Keratinocyte (primary cell): ENCODE measurements around the gene LIMA1. TPM values are rescaled to one million over a fixed set of nuclear protein-coding genes. Genes with fewer than 3 reads are reported as not detected.

Experiments
- DNase-seq: peaks from one replicate; pipeline ENCODE4 v3.0.0-alpha.2; 2011; ENCODE audit warnings: low read depth, missing footprints, low spot score
- FAIRE-seq: peaks from 2 replicates; lab custom pipeline; 2011; peaks lifted over from hg19 to GRCh38; lab: Jason Lieb, UNC
- H2AFZ ChIP-seq: 2 replicates; pipeline ENCODE4 v1.6.0; 2012; ENCODE audit warnings: low read length, control low read depth, inconsistent platforms; ENCODE audit not compliant: control insufficient read depth
- H3K27ac ChIP-seq: 2 replicates; pipeline ENCODE4 v1.5.1; 2011; ENCODE audit warnings: low read length; ENCODE audit not compliant: control insufficient read depth, insufficient read depth
- H3K27me3 ChIP-seq: 3 replicates; pipeline ENCODE4 v1.6.0; 2011; ENCODE audit warnings: low read length; ENCODE audit not compliant: control insufficient read depth, insufficient read depth; ENCODE audit errors: extremely low read depth
- H3K36me3 ChIP-seq, 2 experiments: 2 replicates in 1 of 2; 3 replicates in 1 of 2; pipeline ENCODE4 v1.5.1; 2011; ENCODE audit warnings: low read length in 2 of 2, mild to moderate bottlenecking in 1 of 2; ENCODE audit not compliant: control insufficient read depth in 2 of 2, insufficient read depth in 2 of 2; ENCODE audit errors: extremely low read depth in 1 of 2
- H3K4me1 ChIP-seq: 3 replicates; pipeline ENCODE4 v1.5.1; 2011; ENCODE audit warnings: low read length; ENCODE audit not compliant: control insufficient read depth, insufficient read depth; ENCODE audit errors: extremely low read depth
- H3K4me2 ChIP-seq: 3 replicates; pipeline ENCODE4 v1.6.0; 2011; ENCODE audit warnings: low read depth, low read length; ENCODE audit not compliant: control insufficient read depth, insufficient read depth; ENCODE audit errors: extremely low read depth
- H3K4me3 ChIP-seq, 3 experiments: fragments of 200-600 bp in 1 of 3; sonication (generic) in 1 of 3; 2 replicates in 2 of 3; 3 replicates in 1 of 3; pipeline ENCODE4 v1.5.1; 2011 to 2016; ENCODE audit warnings: low read length in 3 of 3, mild to moderate bottlenecking in 3 of 3, control low read depth in 2 of 3, inconsistent platforms in 1 of 3, low read depth in 1 of 3, mixed read lengths in 1 of 3, mixed run types in 1 of 3, moderate library complexity in 1 of 3; ENCODE audit not compliant: control insufficient read depth in 2 of 3, insufficient read depth in 2 of 3; ENCODE audit errors: extremely low read depth in 1 of 3
- H3K79me2 ChIP-seq: 2 replicates; pipeline ENCODE4 v1.6.0; 2012; ENCODE audit warnings: low read length; ENCODE audit not compliant: control insufficient read depth, insufficient read depth
- H3K9ac ChIP-seq: 3 replicates; pipeline ENCODE4 v1.6.0; 2011; ENCODE audit warnings: low read length; ENCODE audit not compliant: control insufficient read depth, insufficient read depth; ENCODE audit errors: extremely low read depth
- H3K9me1 ChIP-seq: 3 replicates; pipeline ENCODE4 v1.6.0; 2011; ENCODE audit warnings: low read length; ENCODE audit not compliant: control insufficient read depth, insufficient read depth; ENCODE audit errors: extremely low read depth
- H3K9me3 ChIP-seq: 2 replicates; pipeline ENCODE4 v1.5.1; 2012; ENCODE audit warnings: low read depth, low read length; ENCODE audit not compliant: control insufficient read depth
- H4K20me1 ChIP-seq: 3 replicates; pipeline ENCODE4 v1.6.0; 2011; ENCODE audit warnings: low read length; ENCODE audit not compliant: control insufficient read depth, insufficient read depth; ENCODE audit errors: extremely low read depth
- EZH2 ChIP-seq: IDR thresholded peaks from one replicate; pipeline ENCODE4 v1.6.1; 2012; ENCODE audit warnings: inconsistent platforms, mild to moderate bottlenecking, low read length, moderate library complexity
- dilution Hi-C: fragments of 300-500 bp; cut with MboI; formaldehyde crosslinking; loops from one replicate; pipeline ENCODE4 v1.7.0; 2020; ENCODE audit warnings: low sequenced_read_pairs; ENCODE audit not compliant: extremely low pct_ligation_motif_present
- polyA plus RNA-seq, 5 experiments: library from polyadenylated mRNA; depleted of rRNA in 3 of 5; stranded (reverse) in 3 of 5; stranded (forward) in 1 of 5; unstranded in 1 of 5; fragments of >200 nt; gene quantifications; 1 replicate in 1 of 5; 2 replicates in 3 of 5; 3 replicates in 1 of 5; pipeline versions ENCODE4 v1.2.1 to v1.2.3, GENCODE V29; 2011 to 2012; ENCODE audit warnings: missing spikeins in 2 of 5, low read depth in 1 of 5, low replicate concordance in 1 of 5
- TF ChIP-seq, protein P1 (sequence below), 3 experiments: IDR thresholded peaks in 1 of 3; conservative IDR thresholded peaks in 1 of 3; optimal IDR thresholded peaks in 1 of 3; 2 replicates in 2 of 3; 3 replicates in 1 of 3; pipeline versions ENCODE3 to v1.5.1; 2011; ENCODE audit warnings: low read length in 3 of 3, mild to moderate bottlenecking in 3 of 3, moderate library complexity in 2 of 3, control low read depth in 1 of 3, inconsistent platforms in 1 of 3; ENCODE audit not compliant: insufficient read depth in 2 of 3; ENCODE audit errors: extremely low read depth in 1 of 3

The LIMA1 gene
- polyA plus RNA-seq, 1 donor (not counting 4 experiments of a cell fraction or from before 2014, with no cell fraction given), result 510 TPM

DNA sequence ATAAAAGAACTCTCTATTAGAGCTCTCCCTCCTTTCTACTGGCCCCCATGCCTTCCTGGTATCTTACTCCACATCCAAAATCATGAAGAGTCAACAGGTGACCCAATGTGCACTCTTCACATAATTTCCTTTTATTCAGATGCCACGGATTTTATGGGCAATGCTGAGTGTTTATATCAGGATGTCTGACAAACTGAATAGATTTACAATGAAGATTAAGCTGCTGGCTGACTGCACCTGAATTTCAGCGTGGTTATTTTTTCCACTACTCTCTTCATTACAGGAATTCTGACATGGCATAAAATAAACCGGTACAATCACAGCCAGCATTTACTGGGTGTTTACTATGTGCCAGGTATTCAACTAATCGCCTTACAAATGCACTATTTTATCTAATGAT is 86.8 kb downstream of the LIMA1 start:
- Histone ChIP-seq H4K20me1 (no peaks in the 10 kb centered on the region), H3K4me3 (no peak overlapping the region), H3K9me3 (no peaks in the 10 kb centered on the region), H3K4me1 (peaks cover 7% of the 10 kb centered on the region), H3K27me3 (no peaks in the 10 kb centered on the region), H3K9ac (no peak overlapping the region), H3K4me2 (no peak overlapping the region), H3K79me2 (peaks cover 69% of the 10 kb centered on the region), H2AFZ (no peak overlapping the region), H3K36me3 (peaks cover 29 to 44% of the 10 kb centered on the region in 2 experiments), H3K27ac (no peak overlapping the region), H3K9me1 (no peaks in the 10 kb centered on the region)
- DNase-seq, result no peak
- no peak for TF ChIP-seq EZH2
- TF ChIP-seq, protein P1, sequence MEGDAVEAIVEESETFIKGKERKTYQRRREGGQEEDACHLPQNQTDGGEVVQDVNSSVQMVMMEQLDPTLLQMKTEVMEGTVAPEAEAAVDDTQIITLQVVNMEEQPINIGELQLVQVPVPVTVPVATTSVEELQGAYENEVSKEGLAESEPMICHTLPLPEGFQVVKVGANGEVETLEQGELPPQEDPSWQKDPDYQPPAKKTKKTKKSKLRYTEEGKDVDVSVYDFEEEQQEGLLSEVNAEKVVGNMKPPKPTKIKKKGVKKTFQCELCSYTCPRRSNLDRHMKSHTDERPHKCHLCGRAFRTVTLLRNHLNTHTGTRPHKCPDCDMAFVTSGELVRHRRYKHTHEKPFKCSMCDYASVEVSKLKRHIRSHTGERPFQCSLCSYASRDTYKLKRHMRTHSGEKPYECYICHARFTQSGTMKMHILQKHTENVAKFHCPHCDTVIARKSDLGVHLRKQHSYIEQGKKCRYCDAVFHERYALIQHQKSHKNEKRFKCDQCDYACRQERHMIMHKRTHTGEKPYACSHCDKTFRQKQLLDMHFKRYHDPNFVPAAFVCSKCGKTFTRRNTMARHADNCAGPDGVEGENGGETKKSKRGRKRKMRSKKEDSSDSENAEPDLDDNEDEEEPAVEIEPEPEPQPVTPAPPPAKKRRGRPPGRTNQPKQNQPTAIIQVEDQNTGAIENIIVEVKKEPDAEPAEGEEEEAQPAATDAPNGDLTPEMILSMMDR (optimal IDR thresholded peaks at IDR 0.05 in 1 of 3, IDR thresholded peaks at IDR 0.05 in 1 of 3, conservative IDR thresholded peaks at IDR 0.05 in 1 of 3; ENCODE audit: extremely low read depth in 1 of 3, insufficient read depth in 2 of 3, low read length in 3 of 3), result no peak
- FAIRE-seq, result no peak
- dilution Hi-C loops, result no loop called here

DNA sequence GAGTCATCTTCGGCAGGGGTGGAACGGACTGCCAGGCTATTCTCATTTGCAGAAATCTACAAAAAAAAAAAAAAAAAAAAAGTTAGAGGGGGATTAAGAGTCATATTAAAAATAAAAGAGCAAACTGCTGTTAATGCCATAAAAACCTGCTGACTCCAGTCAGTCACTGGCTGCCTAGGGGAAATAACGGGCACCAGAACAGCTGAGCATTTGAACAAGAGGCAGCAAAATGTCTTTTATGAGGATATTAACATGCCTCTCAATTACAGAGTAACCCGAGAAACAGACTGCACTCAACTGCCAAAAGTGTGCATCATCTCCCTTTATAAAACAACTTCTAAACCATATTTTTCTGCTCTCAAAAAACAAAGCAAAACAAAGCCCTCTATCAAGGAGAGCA is 87.5 kb downstream of the LIMA1 start:
- Histone ChIP-seq H3K4me1 (peaks cover 3% of the 10 kb centered on the region), H3K9me1 (no peaks in the 10 kb centered on the region), H3K27me3 (no peaks in the 10 kb centered on the region), H3K4me3 (no peak overlapping the region), H3K9me3 (no peaks in the 10 kb centered on the region), H3K36me3 (peaks cover 34 to 45% of the 10 kb centered on the region in 2 experiments), H3K27ac (no peak overlapping the region), H3K9ac (no peak overlapping the region), H3K4me2 (no peak overlapping the region), H3K79me2 (peaks cover 68% of the 10 kb centered on the region), H4K20me1 (no peaks in the 10 kb centered on the region), H2AFZ (no peak overlapping the region)
- dilution Hi-C loops, result no loop called here
- FAIRE-seq, result no peak
- TF ChIP-seq, protein P1 (optimal IDR thresholded peaks at IDR 0.05 in 1 of 3, IDR thresholded peaks at IDR 0.05 in 1 of 3, conservative IDR thresholded peaks at IDR 0.05 in 1 of 3; ENCODE audit: extremely low read depth in 1 of 3, insufficient read depth in 2 of 3, low read length in 3 of 3), result no peak
- TF ChIP-seq EZH2, result no peak
- DNase-seq, result no peak
